SK-N-SH (cell line): ENCODE results near the gene GINS3. TPM values are rescaled to one million over a fixed set of nuclear protein-coding genes. Genes with fewer than 3 reads are reported as not detected.

Experiments
- CTCF ChIA-PET: fragments of 300-600, 350-600 bp; formaldehyde crosslinking; extraction: SDS; loops from one replicate; lab custom pipeline; 2021; lab: Yijun Ruan, JAX
- POLR2A ChIA-PET: fragments of 350-600 bp; sonication (Branson Sonifier 250); formaldehyde crosslinking; extraction: SDS; loops from one replicate; lab custom pipeline; 2020; ENCODE audit warnings: antibody characterized with exemption, inconsistent platforms; lab: Yijun Ruan, JAX
- DNase-seq: peaks from one replicate; pipeline ENCODE4 v3.0.0; 2012
- H2AFZ ChIP-seq: fragments of 200-600 bp; sonication (generic); 2 replicates; pipeline ENCODE4 v1.8.1; 2016; ENCODE audit warnings: antibody characterized with exemption, mild to moderate bottlenecking, low read depth
- H3F3A ChIP-seq: fragments of 200-600 bp; sonication (generic); replicated peaks from 2 replicates; pipeline ENCODE3; 2016; ENCODE audit warnings: antibody characterized with exemption, mild to moderate bottlenecking; ENCODE audit not compliant: insufficient read depth
- H3K27ac ChIP-seq, 2 experiments: fragments of 200-500 bp in 1 of 2; fragments of 200-600 bp in 1 of 2; sonication (Bioruptor generic) in 1 of 2; sonication (generic), shearing (Covaris generic) in 1 of 2; 2 replicates each; pipeline versions ENCODE4 v1.5.1 to v1.6.1; 2014 to 2016; ENCODE audit warnings: low read depth in 2 of 2, inconsistent platforms in 1 of 2, low read length in 1 of 2, mild to moderate bottlenecking in 1 of 2, mixed read lengths in 1 of 2
- H3K27me3 ChIP-seq: fragments of 200-600 bp; sonication (generic), shearing (Covaris generic); 2 replicates; pipeline ENCODE4 v1.6.1; 2016; ENCODE audit warnings: mixed run types; ENCODE audit not compliant: insufficient read depth
- H3K36me3 ChIP-seq, 2 experiments: fragments of 200-500 bp in 1 of 2; fragments of 200-600 bp in 1 of 2; sonication (Bioruptor generic) in 1 of 2; sonication (generic) in 1 of 2; replicated peaks in 1 of 2; 2 replicates each; pipeline versions ENCODE3 to v1.5.1; 2014 to 2016; ENCODE audit warnings: low read length in 1 of 2, mild to moderate bottlenecking in 1 of 2; ENCODE audit not compliant: insufficient read depth in 2 of 2, control insufficient read depth in 1 of 2
- H3K4me1 ChIP-seq, 2 experiments: fragments of 200-500 bp in 1 of 2; fragments of 200-600 bp in 1 of 2; sonication (Bioruptor generic) in 1 of 2; sonication (generic), shearing (Covaris generic) in 1 of 2; 2 replicates each; pipeline versions ENCODE4 v1.5.1 to v1.6.1; 2014 to 2016; ENCODE audit warnings: low read depth in 1 of 2, low read length in 1 of 2, mixed run types in 1 of 2; ENCODE audit not compliant: insufficient read depth in 2 of 2, control insufficient read depth in 1 of 2
- H3K4me2 ChIP-seq: fragments of 200-600 bp; sonication (generic), shearing (Covaris generic); 2 replicates; pipeline ENCODE4 v1.6.1; 2017; ENCODE audit warnings: mixed run types
- H3K4me3 ChIP-seq, 2 experiments: fragments of 200-500 bp in 1 of 2; fragments of 200-600 bp in 1 of 2; sonication (Bioruptor generic) in 1 of 2; sonication (generic), shearing (Covaris generic) in 1 of 2; 2 replicates each; pipeline versions ENCODE4 v1.5.1 to v1.8.1; 2014 to 2016; ENCODE audit warnings: low read depth in 2 of 2, inconsistent platforms in 1 of 2, low read length in 1 of 2, mild to moderate bottlenecking in 1 of 2, mixed read lengths in 1 of 2, moderate library complexity in 1 of 2
- H3K79me2 ChIP-seq: fragments of 200-600 bp; sonication (generic); 2 replicates; pipeline ENCODE4 v1.8.1; 2017; ENCODE audit warnings: mild to moderate bottlenecking; ENCODE audit not compliant: insufficient read depth
- H3K9ac ChIP-seq: fragments of 200-600 bp; sonication (generic); 2 replicates; pipeline ENCODE4 v1.6.1; 2017; ENCODE audit warnings: mixed run types
- H3K9me2 ChIP-seq: fragments of 200-600 bp; sonication (generic); 2 replicates; pipeline ENCODE4 v1.6.1; 2017; ENCODE audit warnings: mixed run types
- H3K9me3 ChIP-seq: fragments of 200-600 bp; sonication (generic); 2 replicates; pipeline ENCODE4 v1.6.1; 2017; ENCODE audit warnings: mixed run types, mild to moderate bottlenecking, moderate library complexity
- H4K20me1 ChIP-seq: fragments of 200-600 bp; sonication (generic); 2 replicates; pipeline ENCODE4 v1.6.1; 2017; ENCODE audit warnings: mild to moderate bottlenecking, mixed run types; ENCODE audit not compliant: insufficient read depth
- FOXJ3 ChIP-seq: sonication (generic); formaldehyde crosslinking; IDR thresholded peaks from 2 replicates; pipeline ENCODE4 v1.5.1; 2020; ENCODE audit warnings: mild to moderate bottlenecking, missing genetic modification reagents
- GABPA ChIP-seq: IDR thresholded peaks from 2 replicates; pipeline ENCODE4 v1.4.0; 2012; ENCODE audit warnings: low read depth, mild to moderate bottlenecking
- GATA2 ChIP-seq: sonication (generic); formaldehyde crosslinking; IDR thresholded peaks from 2 replicates; pipeline ENCODE4 v1.5.0; 2020; ENCODE audit warnings: mild to moderate bottlenecking, missing genetic modification reagents
- MEF2A ChIP-seq: IDR thresholded peaks from 2 replicates; pipeline ENCODE4 v1.4.0; 2012; ENCODE audit warnings: low read depth, borderline replicate concordance
- NRF1 ChIP-seq: IDR thresholded peaks from 2 replicates; pipeline ENCODE4 v1.6.1; 2012; ENCODE audit warnings: low read depth, mild to moderate bottlenecking, low read length
- RCOR1 ChIP-seq: fragments of 150-350 bp; IDR thresholded peaks from 2 replicates; pipeline ENCODE4 v1.6.1; 2017; ENCODE audit warnings: antibody characterized with exemption, low read length
- REST ChIP-seq: IDR thresholded peaks from 2 replicates; pipeline ENCODE4 v1.6.1; 2012; ENCODE audit warnings: mild to moderate bottlenecking, low read depth, low read length, moderate library complexity
- RFX5 ChIP-seq: IDR thresholded peaks from 2 replicates; pipeline ENCODE4 v1.6.1; 2012; ENCODE audit warnings: mild to moderate bottlenecking, improper control_type of control experiment, low read length
- SMC3 ChIP-seq: IDR thresholded peaks from 2 replicates; pipeline ENCODE4 v1.6.1; 2012; ENCODE audit warnings: low read depth, low read length, improper control_type of control experiment
- YY1 ChIP-seq: IDR thresholded peaks from 2 replicates; pipeline ENCODE4 v1.4.0; 2012; ENCODE audit warnings: low read depth, mild to moderate bottlenecking
- WGBS: methylation state at CpG from one replicate; pipeline ENCODE4 v1.1.6; 2017; ENCODE audit warnings: low lambda C conversion rate; 5-methylcytosine and 5-hydroxymethylcytosine counted together
- polyA plus RNA-seq, 3 experiments: library from polyadenylated mRNA; depleted of rRNA; stranded (reverse); fragments of >200 nt; gene quantifications; 2 replicates each; pipeline ENCODE4 v1.2.3, GENCODE V29; 2012
- TF ChIP-seq, protein P1 (sequence below): IDR thresholded peaks from 2 replicates; pipeline ENCODE4 v1.4.0; 2012; ENCODE audit warnings: low read depth, borderline replicate concordance

Gene GINS3
- polyA plus RNA-seq, 1 of the 3 experiments (the other 2 are of a cell fraction) = 8.7 TPM

DNA sequence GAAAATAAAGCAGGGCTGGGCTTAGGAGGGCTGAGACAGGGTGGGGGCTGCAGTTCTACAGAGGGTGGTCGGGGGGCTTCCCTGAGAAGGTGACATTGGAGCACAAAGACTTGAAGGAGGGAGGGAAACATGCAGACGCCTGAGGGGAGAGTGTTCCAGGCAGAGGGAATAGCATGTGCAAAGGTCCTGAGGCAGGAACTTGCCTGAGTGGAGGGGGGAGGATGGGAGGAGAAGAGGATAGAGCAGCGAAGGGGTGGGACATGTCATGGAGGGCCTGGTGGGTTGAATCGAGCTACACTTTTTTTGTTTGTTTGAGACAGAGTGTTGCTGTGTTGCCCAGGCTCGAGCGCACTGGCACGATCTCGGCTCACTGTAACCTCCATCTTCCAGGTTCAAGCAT lies 33.0 kb downstream of the GINS3 start:
- Histone ChIP-seq H3K4me3 (no peak overlapping the region), H3K9ac (no peak overlapping the region), H3K36me3 (no peaks in the 10 kb centered on the region), H3K9me2 (no peaks in the 10 kb centered on the region), H3K4me1 (no peaks in the 10 kb centered on the region; a peak in 1 of 4 replicates), H3K27ac (no peak overlapping the region), H2AFZ (no peak overlapping the region)
- WGBS = 75% methylated on average over 8 of the region's 8 CpGs
- TF ChIP-seq SMC3 (no peak), MEF2A (no peak), REST (no peak), RCOR1 (no peak), GATA2 (CRISPR knock-in tag) (no peak), YY1 (no peak), GABPA (no peak), RFX5 (no peak)
- TF ChIP-seq, protein P1, sequence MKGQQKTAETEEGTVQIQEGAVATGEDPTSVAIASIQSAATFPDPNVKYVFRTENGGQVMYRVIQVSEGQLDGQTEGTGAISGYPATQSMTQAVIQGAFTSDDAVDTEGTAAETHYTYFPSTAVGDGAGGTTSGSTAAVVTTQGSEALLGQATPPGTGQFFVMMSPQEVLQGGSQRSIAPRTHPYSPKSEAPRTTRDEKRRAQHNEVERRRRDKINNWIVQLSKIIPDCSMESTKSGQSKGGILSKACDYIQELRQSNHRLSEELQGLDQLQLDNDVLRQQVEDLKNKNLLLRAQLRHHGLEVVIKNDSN = no peak
- TF ChIP-seq, all 33 proteins: peak for 0
- CTCF ChIA-PET = no interaction called here
- POLR2A ChIA-PET = no interaction called here
- no peak for DNase-seq
- no peaks in the 10 kb centered on the region for H3K9me3 ChIP-seq
- H3K27me3 ChIP-seq = no peaks in the 10 kb centered on the region
- H3K4me2 ChIP-seq = no peak overlapping the region
- H3F3A ChIP-seq = no peaks in the 10 kb centered on the region
- H3K79me2 ChIP-seq = no peaks in the 10 kb centered on the region
- H4K20me1 ChIP-seq = no peaks in the 10 kb centered on the region

DNA sequence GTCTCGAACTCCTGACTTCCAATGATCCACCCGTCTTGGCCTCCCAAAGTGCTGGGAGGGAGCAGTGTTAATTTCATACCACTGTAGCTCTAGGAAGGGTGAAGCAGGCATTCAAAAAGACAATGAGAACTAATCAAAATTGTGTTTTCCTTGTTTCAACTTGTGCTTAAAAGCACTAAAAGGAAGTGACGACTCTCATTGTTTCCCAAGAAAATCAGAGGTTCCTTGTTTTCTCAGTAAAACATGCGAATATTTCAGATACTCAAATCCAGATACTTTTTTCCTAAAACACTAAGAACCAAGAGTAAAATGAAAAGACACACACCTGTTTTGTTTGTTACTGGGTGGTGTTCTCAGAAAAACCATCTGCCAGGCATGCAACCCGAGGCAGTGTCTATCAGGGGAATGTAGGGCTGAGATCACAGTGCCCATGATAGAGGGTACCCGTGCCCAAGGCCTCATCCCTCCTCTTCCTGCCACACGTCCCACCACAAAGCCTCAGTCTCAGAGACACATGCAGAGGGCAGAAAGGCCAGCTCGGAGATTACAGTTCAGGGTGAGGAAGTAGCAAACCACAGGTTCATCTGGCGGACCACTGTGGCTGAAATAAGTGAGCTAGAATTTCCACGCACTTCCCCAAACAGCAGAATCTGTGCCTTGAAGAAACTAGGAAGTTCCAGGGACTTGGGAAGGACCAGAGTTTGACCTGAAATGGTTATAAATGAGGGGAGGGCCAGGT lies 33.7 kb downstream of the GINS3 start:
- H3K36me3 ChIP-seq = no peaks in the 10 kb centered on the region
- no peaks in the 10 kb centered on the region for H3K9me3 ChIP-seq
- H3K9ac ChIP-seq = no peak overlapping the region
- H3K27me3 ChIP-seq = no peaks in the 10 kb centered on the region
- no peak for DNase-seq
- no peak overlapping the region for H3K4me2 ChIP-seq
- ChIA-PET CTCF (no interaction called here), POLR2A (no interaction called here)
- no peaks in the 10 kb centered on the region for H3K79me2 ChIP-seq
- TF ChIP-seq NRF1 (no peak), SMC3 (no peak), FOXJ3 (CRISPR knock-in tag) (no peak)
- no peak overlapping the region for H3K4me3 ChIP-seq
- H3K4me1 ChIP-seq = no peaks in the 10 kb centered on the region; a peak in 1 of 4 replicates
- no peaks in the 10 kb centered on the region for H3K9me2 ChIP-seq
- H2AFZ ChIP-seq = no peak overlapping the region
- WGBS = 83% methylated on average over 10 of the region's 10 CpGs
- H3K27ac ChIP-seq = no peak overlapping the region
- no peaks in the 10 kb centered on the region for H4K20me1 ChIP-seq
- no peaks in the 10 kb centered on the region for H3F3A ChIP-seq
